SK-N-SH treated with all-trans-retinoic acid at 6 μM for 48 hours (cell line): Measurements from ENCODE around the gene CPNE7.

Source experiments
- PATZ1 ChIP-seq: fragments of 250-450 bp; sonication (Bioruptor Pico); IDR thresholded peaks from 2 replicates; pipeline ENCODE4 v1.8.0; 2020; ENCODE audit warnings: mild to moderate bottlenecking, moderate library complexity, borderline replicate concordance
- TCF4 ChIP-seq: fragments of 250-450 bp; sonication (Bioruptor Pico); IDR thresholded peaks from 2 replicates; pipeline ENCODE4 v1.8.0; 2021; ENCODE audit warnings: mild to moderate bottlenecking, moderate library complexity, borderline replicate concordance
- TF ChIP-seq, protein P1 (sequence below): fragments of 250-450 bp; sonication (Bioruptor Pico); IDR thresholded peaks from 2 replicates; pipeline ENCODE4 v1.5.1; 2020; ENCODE audit warnings: low read depth, mild to moderate bottlenecking, moderate library complexity

DNA sequence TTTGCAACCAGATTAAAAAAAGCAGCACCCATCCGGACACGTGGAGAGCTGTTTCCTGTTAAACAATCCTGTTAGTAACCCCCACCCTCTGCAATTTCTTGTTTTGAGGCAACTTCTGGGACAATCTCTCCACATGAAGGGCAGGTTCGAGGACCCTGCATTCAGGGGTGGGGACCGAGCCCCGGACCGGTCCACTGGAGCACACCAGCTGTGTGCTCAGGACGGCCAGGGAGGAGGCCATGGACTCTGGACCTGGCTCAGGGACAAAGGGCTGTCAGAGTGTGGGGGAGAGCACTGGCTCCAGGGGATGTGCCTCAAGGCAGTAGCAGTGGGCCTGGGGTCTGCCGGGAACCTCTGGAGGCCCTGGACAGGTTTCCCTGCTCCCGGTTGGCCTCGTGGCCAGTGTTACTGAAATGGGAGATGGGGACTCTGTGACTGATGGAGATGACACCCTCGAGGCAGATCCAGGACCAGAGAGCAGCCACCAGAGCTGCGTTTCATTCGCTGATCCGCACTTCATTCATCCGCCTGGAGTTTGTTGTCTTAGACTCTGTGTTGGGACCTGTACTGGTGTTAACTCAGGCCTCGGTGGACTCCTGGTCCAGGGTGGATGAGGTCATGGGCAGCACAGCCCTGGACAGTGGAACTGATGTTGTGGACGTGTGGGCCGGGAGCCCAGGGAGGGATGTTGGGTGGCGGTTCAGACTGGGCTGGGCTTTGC, 2.9 kb upstream of the CPNE7 start:
- TF ChIP-seq, protein P1, sequence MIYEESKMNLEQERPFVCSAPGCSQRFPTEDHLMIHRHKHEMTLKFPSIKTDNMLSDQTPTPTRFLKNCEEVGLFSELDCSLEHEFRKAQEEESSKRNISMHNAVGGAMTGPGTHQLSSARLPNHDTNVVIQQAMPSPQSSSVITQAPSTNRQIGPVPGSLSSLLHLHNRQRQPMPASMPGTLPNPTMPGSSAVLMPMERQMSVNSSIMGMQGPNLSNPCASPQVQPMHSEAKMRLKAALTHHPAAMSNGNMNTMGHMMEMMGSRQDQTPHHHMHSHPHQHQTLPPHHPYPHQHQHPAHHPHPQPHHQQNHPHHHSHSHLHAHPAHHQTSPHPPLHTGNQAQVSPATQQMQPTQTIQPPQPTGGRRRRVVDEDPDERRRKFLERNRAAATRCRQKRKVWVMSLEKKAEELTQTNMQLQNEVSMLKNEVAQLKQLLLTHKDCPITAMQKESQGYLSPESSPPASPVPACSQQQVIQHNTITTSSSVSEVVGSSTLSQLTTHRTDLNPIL (CRISPR knock-in tag), result no peak
- TF ChIP-seq PATZ1 (CRISPR knock-in tag) (no peak), TCF4 (CRISPR knock-in tag) (no peak)
